HepG2 (cell line): ENCODE results near the gene U2AF2. TPM values are rescaled to one million over a fixed set of nuclear protein-coding genes. Genes with fewer than 3 reads are reported as not detected.

Experiments used
- CEBPG ChIP-seq: IDR thresholded peaks from 2 replicates; pipeline ENCODE4 v1.6.1; 2016
- FLYWCH1 ChIP-seq: sonication (generic); formaldehyde crosslinking; IDR thresholded peaks from 2 replicates; pipeline ENCODE4 v1.8.1; 2023; ENCODE audit warnings: mild to moderate bottlenecking, missing genetic modification reagents
- GABPB1 ChIP-seq: IDR thresholded peaks from 2 replicates; pipeline ENCODE4 v1.6.1; 2016; ENCODE audit warnings: mild to moderate bottlenecking, missing genetic modification reagents, moderate library complexity, missing compliant biosample characterization
- MED1 ChIP-seq: sonication (generic); formaldehyde crosslinking; IDR thresholded peaks from 2 replicates; pipeline ENCODE4 v1.4.0; 2020; ENCODE audit warnings: missing genetic modification reagents
- PRPF4 ChIP-seq: fragments of 200-400 bp; formaldehyde crosslinking; IDR thresholded peaks from 2 replicates; pipeline ENCODE4 v1.6.1; 2016; ENCODE audit warnings: low read length, low read depth; ENCODE audit not compliant: poor library complexity, severe bottlenecking
- RBM22 ChIP-seq: fragments of 200-400 bp; formaldehyde crosslinking; optimal IDR thresholded peaks from 2 replicates; pipeline ENCODE3; 2017; ENCODE audit warnings: mild to moderate bottlenecking, low read length, moderate library complexity
- TBX3 ChIP-seq: fragments of 450-650 bp; IDR thresholded peaks from 2 replicates; pipeline ENCODE4 v1.6.1; 2017; ENCODE audit warnings: antibody characterized with exemption, mild to moderate bottlenecking, inconsistent platforms, borderline replicate concordance
- TOPORS ChIP-seq: sonication (generic); formaldehyde crosslinking; IDR thresholded peaks from 2 replicates; pipeline ENCODE4 v1.8.0; 2023; ENCODE audit warnings: mild to moderate bottlenecking, missing genetic modification reagents
- YEATS2 ChIP-seq: sonication (generic); formaldehyde crosslinking; IDR thresholded peaks from 2 replicates; pipeline ENCODE4 v1.4.0; 2020; ENCODE audit warnings: missing genetic modification reagents, borderline replicate concordance
- ZFP82 ChIP-seq: sonication (generic); formaldehyde crosslinking; IDR thresholded peaks from 2 replicates; pipeline ENCODE4 v1.5.1; 2020; ENCODE audit warnings: mild to moderate bottlenecking, missing genetic modification reagents, borderline replicate concordance
- ZFY ChIP-seq: sonication (generic); formaldehyde crosslinking; IDR thresholded peaks from 2 replicates; pipeline ENCODE4 v1.4.0; 2020; ENCODE audit warnings: missing genetic modification reagents
- ZHX2 ChIP-seq, 2 experiments: sonication (generic) in 1 of 2; formaldehyde crosslinking in 1 of 2; IDR thresholded peaks; 2 replicates each; pipeline versions ENCODE4 v1.6.1 to v1.9.0; 2014 to 2022; ENCODE audit warnings: antibody characterized with exemption in 1 of 2, borderline replicate concordance in 1 of 2, inconsistent platforms in 1 of 2, low read depth in 1 of 2, missing genetic modification reagents in 1 of 2
- ZNF235 ChIP-seq: sonication (generic); formaldehyde crosslinking; IDR thresholded peaks from 2 replicates; pipeline ENCODE4 v1.8.1; 2023; ENCODE audit warnings: mild to moderate bottlenecking, missing genetic modification reagents, borderline replicate concordance
- ZNF256 ChIP-seq: sonication (generic); formaldehyde crosslinking; conservative IDR thresholded peaks from 2 replicates; pipeline ENCODE4 v1.4.0; 2020; ENCODE audit warnings: missing genetic modification reagents
- ZNF589 ChIP-seq: sonication (generic); formaldehyde crosslinking; conservative IDR thresholded peaks from 2 replicates; pipeline ENCODE4 v1.8.0; 2022; ENCODE audit warnings: mild to moderate bottlenecking, moderate library complexity, missing genetic modification reagents
- polyA plus RNA-seq, 8 experiments: library from polyadenylated mRNA; depleted of rRNA in 3 of 8; stranded (reverse) in 7 of 8; unstranded in 1 of 8; fragments of >200 nt; fragmentation: Illumina TruSeq in 4 of 8; extraction: Trizol in 4 of 8; gene quantifications; 2 replicates each; pipeline versions ENCODE4 v1.2.1 to v1.2.3, GENCODE V29; 2011 to 2016; ENCODE audit warnings: low read depth in 4 of 8, missing spikeins in 1 of 8, mixed read lengths in 1 of 8; ENCODE audit not compliant: insufficient read depth in 1 of 8
- total RNA-seq, 5 experiments: library from RNA; depleted of rRNA; stranded (reverse); fragments of >200 nt; fragmentation: Illumina TruSeq; extraction: Trizol; gene quantifications; 2 replicates each; pipeline ENCODE4 v1.2.3, GENCODE V29; 2016; ENCODE audit warnings: low read depth in 1 of 5
- TF ChIP-seq, protein P1 (sequence below), 2 experiments: sonication (generic) in 1 of 2; formaldehyde crosslinking in 1 of 2; IDR thresholded peaks; 2 replicates each; pipeline versions ENCODE4 v1.4.0 to v1.6.1; 2018 to 2020; ENCODE audit warnings: missing genetic modification reagents in 2 of 2, borderline replicate concordance in 1 of 2, low read depth in 1 of 2, mild to moderate bottlenecking in 1 of 2, missing biosample characterization in 1 of 2
- TF ChIP-seq, protein P2 (sequence below): IDR thresholded peaks from 2 replicates; pipeline ENCODE4 v1.4.0; 2020; ENCODE audit warnings: mild to moderate bottlenecking, missing genetic modification reagents

U2AF2 gene
- total and polyA plus RNA-seq, 2 of the 13 experiments (the other 11 are each of a cell fraction or from before 2014, with no cell fraction given) = 84.3 to 124 TPM

GRCh38 chr19:55653651-55654322 lies 1.0 kb upstream of the U2AF2 start (continued):
- TF ChIP-seq CEBPG (CRISPR knock-in tag) (peak; percentile 28; the same call in 1 of the 2 replicates), ZNF589 (peak; percentile 72; the same call in 1 of the 2 replicates), ZHX2 (IDR thresholded peaks at IDR 0.05; ENCODE audit: low read depth) (no peak), ZHX2 (CRISPR knock-in tag; IDR thresholded peaks at IDR 0.05; ENCODE audit: borderline replicate concordance) (no peak), ZFP82 (peak; percentile 67; the same call in 1 of the 2 replicates), ZNF256 (no peak), TBX3 (peak; percentile 24; the same call in 1 of the 2 replicates), YEATS2 (CRISPR knock-in tag) (peak; percentile 76), GABPB1 (CRISPR knock-in tag) (peak; percentile 93), TOPORS (0 out of 2 replicates have a peak, but pooled peaks have one; percentile 42), FLYWCH1 (CRISPR knock-in tag) (no peak), RBM22 (peak; percentile 93), ZFY (peak; percentile 63), PRPF4 (no peak), MED1 (CRISPR knock-in tag) (peak; percentile 57), ZNF235 (no peak)
- TF ChIP-seq, protein P1, sequence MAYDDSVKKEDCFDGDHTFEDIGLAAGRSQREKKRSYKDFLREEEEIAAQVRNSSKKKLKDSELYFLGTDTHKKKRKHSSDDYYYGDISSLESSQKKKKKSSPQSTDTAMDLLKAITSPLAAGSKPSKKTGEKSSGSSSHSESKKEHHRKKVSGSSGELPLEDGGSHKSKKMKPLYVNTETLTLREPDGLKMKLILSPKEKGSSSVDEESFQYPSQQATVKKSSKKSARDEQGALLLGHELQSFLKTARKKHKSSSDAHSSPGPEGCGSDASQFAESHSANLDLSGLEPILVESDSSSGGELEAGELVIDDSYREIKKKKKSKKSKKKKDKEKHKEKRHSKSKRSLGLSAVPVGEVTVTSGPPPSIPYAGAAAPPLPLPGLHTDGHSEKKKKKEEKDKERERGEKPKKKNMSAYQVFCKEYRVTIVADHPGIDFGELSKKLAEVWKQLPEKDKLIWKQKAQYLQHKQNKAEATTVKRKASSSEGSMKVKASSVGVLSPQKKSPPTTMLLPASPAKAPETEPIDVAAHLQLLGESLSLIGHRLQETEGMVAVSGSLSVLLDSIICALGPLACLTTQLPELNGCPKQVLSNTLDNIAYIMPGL (CRISPR knock-in tag; IDR thresholded peaks at IDR 0.05; ENCODE audit: borderline replicate concordance in 1 of 2, low read depth in 1 of 2) = peak; percentile 96 to 98
- TF ChIP-seq, protein P2, sequence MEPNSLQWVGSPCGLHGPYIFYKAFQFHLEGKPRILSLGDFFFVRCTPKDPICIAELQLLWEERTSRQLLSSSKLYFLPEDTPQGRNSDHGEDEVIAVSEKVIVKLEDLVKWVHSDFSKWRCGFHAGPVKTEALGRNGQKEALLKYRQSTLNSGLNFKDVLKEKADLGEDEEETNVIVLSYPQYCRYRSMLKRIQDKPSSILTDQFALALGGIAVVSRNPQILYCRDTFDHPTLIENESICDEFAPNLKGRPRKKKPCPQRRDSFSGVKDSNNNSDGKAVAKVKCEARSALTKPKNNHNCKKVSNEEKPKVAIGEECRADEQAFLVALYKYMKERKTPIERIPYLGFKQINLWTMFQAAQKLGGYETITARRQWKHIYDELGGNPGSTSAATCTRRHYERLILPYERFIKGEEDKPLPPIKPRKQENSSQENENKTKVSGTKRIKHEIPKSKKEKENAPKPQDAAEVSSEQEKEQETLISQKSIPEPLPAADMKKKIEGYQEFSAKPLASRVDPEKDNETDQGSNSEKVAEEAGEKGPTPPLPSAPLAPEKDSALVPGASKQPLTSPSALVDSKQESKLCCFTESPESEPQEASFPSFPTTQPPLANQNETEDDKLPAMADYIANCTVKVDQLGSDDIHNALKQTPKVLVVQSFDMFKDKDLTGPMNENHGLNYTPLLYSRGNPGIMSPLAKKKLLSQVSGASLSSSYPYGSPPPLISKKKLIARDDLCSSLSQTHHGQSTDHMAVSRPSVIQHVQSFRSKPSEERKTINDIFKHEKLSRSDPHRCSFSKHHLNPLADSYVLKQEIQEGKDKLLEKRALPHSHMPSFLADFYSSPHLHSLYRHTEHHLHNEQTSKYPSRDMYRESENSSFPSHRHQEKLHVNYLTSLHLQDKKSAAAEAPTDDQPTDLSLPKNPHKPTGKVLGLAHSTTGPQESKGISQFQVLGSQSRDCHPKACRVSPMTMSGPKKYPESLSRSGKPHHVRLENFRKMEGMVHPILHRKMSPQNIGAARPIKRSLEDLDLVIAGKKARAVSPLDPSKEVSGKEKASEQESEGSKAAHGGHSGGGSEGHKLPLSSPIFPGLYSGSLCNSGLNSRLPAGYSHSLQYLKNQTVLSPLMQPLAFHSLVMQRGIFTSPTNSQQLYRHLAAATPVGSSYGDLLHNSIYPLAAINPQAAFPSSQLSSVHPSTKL (CRISPR knock-in tag) = peak; percentile 20; the same call in 1 of the 2 replicates
